WTC11 (cell line): Measurements from ENCODE around the gene HLTF. TPM values are rescaled to one million over a fixed set of nuclear protein-coding genes. Genes with fewer than 3 reads are reported as not detected.
A peak's percentile ranks its signal among the peaks of the same experiment; 100 is the strongest.

Source experiments
- ATAC-seq: fragments of 200-7000 bp; cut with Tn5 transposase; 2 replicates; pipeline ENCODE4 v1.10.0; 2021; ENCODE audit warnings: mild to moderate bottlenecking, moderate library complexity
- CTCF ChIA-PET: fragments of 300-600 bp; sonication (Branson Sonifier 250); formaldehyde crosslinking; loops from one replicate; lab custom pipeline; 2021; ENCODE audit warnings: antibody characterized with exemption; lab: Charles Lee
- POLR2A ChIA-PET: fragments of 350-600 bp; sonication (Branson Sonifier 250); formaldehyde crosslinking; loops from one replicate; lab custom pipeline; 2021; ENCODE audit warnings: antibody characterized with exemption; lab: Charles Lee
- DNase-seq: peaks from one replicate; pipeline ENCODE4 v3.0.0; 2021; ENCODE audit warnings: low spot score
- H3K27ac Mint-ChIP-seq: 2 replicates; pipeline ENCODE4 v1.8.0; 2021; ENCODE audit warnings: mixed read lengths
- H3K27me3 Mint-ChIP-seq: 2 replicates; pipeline ENCODE4 v1.8.0; 2021; ENCODE audit warnings: low read depth, mild to moderate bottlenecking, moderate library complexity, mixed read lengths
- H3K36me3 Mint-ChIP-seq: 2 replicates; pipeline ENCODE4 v1.8.0; 2021; ENCODE audit warnings: mixed read lengths
- H3K4me1 Mint-ChIP-seq: 2 replicates; pipeline ENCODE4 v1.8.0; 2022; ENCODE audit warnings: mixed read lengths
- H3K4me3 Mint-ChIP-seq: 2 replicates; pipeline ENCODE4 v1.8.0; 2021; ENCODE audit warnings: mild to moderate bottlenecking, moderate library complexity, mixed read lengths
- H3K9me3 Mint-ChIP-seq: 2 replicates; pipeline ENCODE4 v1.8.0; 2021; ENCODE audit warnings: mixed read lengths
- CBFB ChIP-seq: sonication (generic); formaldehyde crosslinking; IDR thresholded peaks from 2 replicates; pipeline ENCODE4 v1.8.1; 2022; ENCODE audit warnings: mild to moderate bottlenecking, low read depth, missing genetic modification reagents
- ELF4 ChIP-seq: sonication (generic); formaldehyde crosslinking; IDR thresholded peaks from 2 replicates; pipeline ENCODE4 v1.8.1; 2022; ENCODE audit warnings: low read depth, mild to moderate bottlenecking, moderate library complexity, missing genetic modification reagents
- ESRRA ChIP-seq: sonication (generic); formaldehyde crosslinking; IDR thresholded peaks from 2 replicates; pipeline ENCODE4 v1.8.1; 2022; ENCODE audit warnings: mild to moderate bottlenecking, missing genetic modification reagents, borderline replicate concordance
- FOXJ3 ChIP-seq: sonication (generic); formaldehyde crosslinking; IDR thresholded peaks from 2 replicates; pipeline ENCODE4 v1.9.0; 2021; ENCODE audit warnings: missing genetic modification reagents, mild to moderate bottlenecking, borderline replicate concordance
- FOXK1 ChIP-seq: sonication (generic); formaldehyde crosslinking; IDR thresholded peaks from 2 replicates; pipeline ENCODE4 v1.8.0; 2022; ENCODE audit warnings: mild to moderate bottlenecking, moderate library complexity, missing genetic modification reagents
- FOXP1 ChIP-seq: sonication (generic); formaldehyde crosslinking; IDR thresholded peaks from 2 replicates; pipeline ENCODE4 v1.8.0; 2022; ENCODE audit warnings: missing genetic modification reagents, mild to moderate bottlenecking, moderate library complexity, borderline replicate concordance
- GTF2I ChIP-seq: fragments of 250-450 bp; sonication (Bioruptor Pico); conservative IDR thresholded peaks from 2 replicates; pipeline ENCODE4 v1.4.0; 2021; ENCODE audit warnings: mild to moderate bottlenecking
- NFE2L1 ChIP-seq: sonication (generic); formaldehyde crosslinking; IDR thresholded peaks from 2 replicates; pipeline ENCODE4 v1.8.1; 2023; ENCODE audit warnings: missing genetic modification reagents
- NFYB ChIP-seq: sonication (generic); formaldehyde crosslinking; conservative IDR thresholded peaks from 2 replicates; pipeline ENCODE4 v1.8.0; 2022; ENCODE audit warnings: low read depth, missing genetic modification reagents
- NR2C2 ChIP-seq: sonication (generic); formaldehyde crosslinking; IDR thresholded peaks from 2 replicates; pipeline ENCODE4 v1.8.0; 2022; ENCODE audit warnings: mild to moderate bottlenecking, missing genetic modification reagents
- OVOL2 ChIP-seq: fragments of 250-450 bp; sonication (Bioruptor Pico); IDR thresholded peaks from 2 replicates; pipeline ENCODE4 v1.9.0; 2021; ENCODE audit warnings: mild to moderate bottlenecking, borderline replicate concordance
- PRRX2 ChIP-seq: fragments of 250-450 bp; sonication (Bioruptor Pico); IDR thresholded peaks from 2 replicates; pipeline ENCODE4 v1.8.0; 2021; ENCODE audit warnings: mild to moderate bottlenecking
- SMAD3 ChIP-seq: sonication (generic); formaldehyde crosslinking; IDR thresholded peaks from 2 replicates; pipeline ENCODE4 v1.8.0; 2022; ENCODE audit warnings: missing genetic modification reagents, mild to moderate bottlenecking, borderline replicate concordance
- TCF7 ChIP-seq: sonication (generic); formaldehyde crosslinking; IDR thresholded peaks from 2 replicates; pipeline ENCODE4 v1.8.0; 2022; ENCODE audit warnings: mild to moderate bottlenecking, low read depth, missing genetic modification reagents, moderate library complexity
- TEAD4 ChIP-seq: sonication (generic); formaldehyde crosslinking; IDR thresholded peaks from 2 replicates; pipeline ENCODE4 v1.8.0; 2022; ENCODE audit warnings: mild to moderate bottlenecking, missing genetic modification reagents
- ZNF138 ChIP-seq: sonication (generic); formaldehyde crosslinking; conservative IDR thresholded peaks from 2 replicates; pipeline ENCODE4 v1.8.1; 2022; ENCODE audit warnings: mild to moderate bottlenecking, moderate library complexity, missing genetic modification reagents
- ZNF219 ChIP-seq: sonication (generic); formaldehyde crosslinking; IDR thresholded peaks from 2 replicates; pipeline ENCODE4 v1.8.0; 2023; ENCODE audit warnings: missing genetic modification reagents, mild to moderate bottlenecking, borderline replicate concordance
- ZNF263 ChIP-seq: sonication (generic); formaldehyde crosslinking; IDR thresholded peaks from 2 replicates; pipeline ENCODE4 v1.8.1; 2022; ENCODE audit warnings: low read depth, mild to moderate bottlenecking, moderate library complexity, missing genetic modification reagents
- ZNF416 ChIP-seq: fragments of 250-450 bp; sonication (Bioruptor Pico); IDR thresholded peaks from 2 replicates; pipeline ENCODE4 v1.9.0; 2021; ENCODE audit warnings: mild to moderate bottlenecking, inconsistent platforms
- total RNA-seq: library from RNA; stranded (reverse); gene quantifications from 3 replicates; pipeline ENCODE4 v1.2.3, GENCODE V29; 2021
- TF ChIP-seq, protein P1 (sequence below): sonication (generic); formaldehyde crosslinking; IDR thresholded peaks from 2 replicates; pipeline ENCODE4 v1.8.0; 2022; ENCODE audit warnings: mild to moderate bottlenecking, missing genetic modification reagents
- TF ChIP-seq, protein P2 (sequence below): sonication (generic); formaldehyde crosslinking; IDR thresholded peaks from 2 replicates; pipeline ENCODE4 v1.8.1; 2023; ENCODE audit warnings: mild to moderate bottlenecking, missing genetic modification reagents
- TF ChIP-seq, protein P3 (sequence below): fragments of 250-450 bp; sonication (Bioruptor Pico); IDR thresholded peaks from 2 replicates; pipeline ENCODE4 v1.8.0; 2021; ENCODE audit warnings: mild to moderate bottlenecking
- TF ChIP-seq, protein P4 (sequence below): fragments of 250-450 bp; sonication (Bioruptor Pico); IDR thresholded peaks from 2 replicates; pipeline ENCODE4 v1.9.0; 2021; ENCODE audit warnings: mild to moderate bottlenecking
- TF ChIP-seq, protein P5 (sequence below): sonication (generic); formaldehyde crosslinking; IDR thresholded peaks from 2 replicates; pipeline ENCODE4 v1.8.1; 2022; ENCODE audit warnings: mild to moderate bottlenecking, moderate library complexity, missing genetic modification reagents
- TF ChIP-seq, protein P6 (sequence below): sonication (generic); formaldehyde crosslinking; conservative IDR thresholded peaks from 2 replicates; pipeline ENCODE4 v1.8.1; 2022; ENCODE audit warnings: mild to moderate bottlenecking, missing genetic modification reagents
- TF ChIP-seq, protein P7 (sequence below): sonication (generic); formaldehyde crosslinking; IDR thresholded peaks from 2 replicates; pipeline ENCODE4 v1.8.1; 2022; ENCODE audit warnings: missing genetic modification reagents, borderline replicate concordance

Gene HLTF
- total RNA-seq, 1 experiment from 2014 or later, result 62.4 TPM

DNA sequence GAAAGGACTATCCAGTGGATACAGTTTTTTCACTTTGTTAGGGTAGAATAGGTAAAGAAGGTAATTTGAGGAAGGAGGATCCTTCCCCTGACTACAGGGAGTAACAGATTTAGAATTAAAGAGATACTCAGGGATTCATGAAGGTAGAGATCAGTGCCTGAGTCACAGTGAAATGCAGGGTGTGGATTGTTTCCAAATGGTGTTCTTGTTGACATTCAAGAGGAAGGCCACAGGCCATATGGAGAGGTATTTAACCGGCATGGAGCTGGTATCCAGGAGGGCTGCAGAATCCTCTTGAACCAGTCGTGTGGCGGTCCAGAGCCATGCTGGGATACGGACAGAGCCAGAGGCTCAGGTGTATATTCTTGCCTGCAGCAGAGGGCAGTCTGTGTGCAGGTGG is 66.8 kb downstream of the HLTF start (continued):
- TF ChIP-seq, protein P1, sequence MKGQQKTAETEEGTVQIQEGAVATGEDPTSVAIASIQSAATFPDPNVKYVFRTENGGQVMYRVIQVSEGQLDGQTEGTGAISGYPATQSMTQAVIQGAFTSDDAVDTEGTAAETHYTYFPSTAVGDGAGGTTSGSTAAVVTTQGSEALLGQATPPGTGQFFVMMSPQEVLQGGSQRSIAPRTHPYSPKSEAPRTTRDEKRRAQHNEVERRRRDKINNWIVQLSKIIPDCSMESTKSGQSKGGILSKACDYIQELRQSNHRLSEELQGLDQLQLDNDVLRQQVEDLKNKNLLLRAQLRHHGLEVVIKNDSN (CRISPR knock-in tag), result no peak
- no peak for TF ChIP-seq ZNF416 (CRISPR knock-in tag)
- no peak for TF ChIP-seq TCF7 (CRISPR knock-in tag)
- no peak for TF ChIP-seq ELF4
- TF ChIP-seq TEAD4 (CRISPR knock-in tag), result no peak
- no peak for TF ChIP-seq GTF2I (CRISPR knock-in tag)
- TF ChIP-seq NR2C2 (CRISPR knock-in tag), result no peak
- no peak for TF ChIP-seq ZNF219
- no peak for TF ChIP-seq ZNF138 (CRISPR knock-in tag)
- TF ChIP-seq, protein P2, sequence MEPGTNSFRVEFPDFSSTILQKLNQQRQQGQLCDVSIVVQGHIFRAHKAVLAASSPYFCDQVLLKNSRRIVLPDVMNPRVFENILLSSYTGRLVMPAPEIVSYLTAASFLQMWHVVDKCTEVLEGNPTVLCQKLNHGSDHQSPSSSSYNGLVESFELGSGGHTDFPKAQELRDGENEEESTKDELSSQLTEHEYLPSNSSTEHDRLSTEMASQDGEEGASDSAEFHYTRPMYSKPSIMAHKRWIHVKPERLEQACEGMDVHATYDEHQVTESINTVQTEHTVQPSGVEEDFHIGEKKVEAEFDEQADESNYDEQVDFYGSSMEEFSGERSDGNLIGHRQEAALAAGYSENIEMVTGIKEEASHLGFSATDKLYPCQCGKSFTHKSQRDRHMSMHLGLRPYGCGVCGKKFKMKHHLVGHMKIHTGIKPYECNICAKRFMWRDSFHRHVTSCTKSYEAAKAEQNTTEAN (CRISPR knock-in tag), result no peak
- TF ChIP-seq, protein P3, sequence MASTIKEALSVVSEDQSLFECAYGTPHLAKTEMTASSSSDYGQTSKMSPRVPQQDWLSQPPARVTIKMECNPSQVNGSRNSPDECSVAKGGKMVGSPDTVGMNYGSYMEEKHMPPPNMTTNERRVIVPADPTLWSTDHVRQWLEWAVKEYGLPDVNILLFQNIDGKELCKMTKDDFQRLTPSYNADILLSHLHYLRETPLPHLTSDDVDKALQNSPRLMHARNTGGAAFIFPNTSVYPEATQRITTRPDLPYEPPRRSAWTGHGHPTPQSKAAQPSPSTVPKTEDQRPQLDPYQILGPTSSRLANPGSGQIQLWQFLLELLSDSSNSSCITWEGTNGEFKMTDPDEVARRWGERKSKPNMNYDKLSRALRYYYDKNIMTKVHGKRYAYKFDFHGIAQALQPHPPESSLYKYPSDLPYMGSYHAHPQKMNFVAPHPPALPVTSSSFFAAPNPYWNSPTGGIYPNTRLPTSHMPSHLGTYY (CRISPR knock-in tag), result no peak
- TF ChIP-seq ZNF263, result no peak

DNA sequence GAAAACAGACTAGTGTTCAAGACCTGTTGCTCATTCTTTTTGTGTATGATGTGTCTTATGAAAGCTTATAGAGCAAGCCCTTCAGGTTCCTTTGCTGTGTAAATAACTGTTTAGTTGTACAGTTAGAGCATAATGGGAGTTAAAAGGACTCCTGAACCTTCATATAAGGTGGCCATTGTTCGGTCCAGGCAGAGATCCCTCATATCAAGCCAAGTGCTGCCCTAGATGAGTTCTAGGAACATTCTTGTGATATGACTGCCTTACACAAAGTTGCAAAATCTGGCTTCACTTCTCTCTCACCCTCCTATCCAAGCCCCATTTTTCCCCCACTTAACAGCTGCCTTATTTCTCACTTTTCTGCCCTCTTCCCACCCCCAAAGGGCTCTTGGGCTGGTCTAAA is 68.1 kb downstream of the HLTF start:
- no peak for DNase-seq
- Mint-ChIP-seq H3K4me1 (peaks cover 64% of the 10 kb centered on the region), H3K27me3 (no peaks in the 10 kb centered on the region)
- POLR2A ChIA-PET, result no interaction called here
- TF ChIP-seq, protein P4, sequence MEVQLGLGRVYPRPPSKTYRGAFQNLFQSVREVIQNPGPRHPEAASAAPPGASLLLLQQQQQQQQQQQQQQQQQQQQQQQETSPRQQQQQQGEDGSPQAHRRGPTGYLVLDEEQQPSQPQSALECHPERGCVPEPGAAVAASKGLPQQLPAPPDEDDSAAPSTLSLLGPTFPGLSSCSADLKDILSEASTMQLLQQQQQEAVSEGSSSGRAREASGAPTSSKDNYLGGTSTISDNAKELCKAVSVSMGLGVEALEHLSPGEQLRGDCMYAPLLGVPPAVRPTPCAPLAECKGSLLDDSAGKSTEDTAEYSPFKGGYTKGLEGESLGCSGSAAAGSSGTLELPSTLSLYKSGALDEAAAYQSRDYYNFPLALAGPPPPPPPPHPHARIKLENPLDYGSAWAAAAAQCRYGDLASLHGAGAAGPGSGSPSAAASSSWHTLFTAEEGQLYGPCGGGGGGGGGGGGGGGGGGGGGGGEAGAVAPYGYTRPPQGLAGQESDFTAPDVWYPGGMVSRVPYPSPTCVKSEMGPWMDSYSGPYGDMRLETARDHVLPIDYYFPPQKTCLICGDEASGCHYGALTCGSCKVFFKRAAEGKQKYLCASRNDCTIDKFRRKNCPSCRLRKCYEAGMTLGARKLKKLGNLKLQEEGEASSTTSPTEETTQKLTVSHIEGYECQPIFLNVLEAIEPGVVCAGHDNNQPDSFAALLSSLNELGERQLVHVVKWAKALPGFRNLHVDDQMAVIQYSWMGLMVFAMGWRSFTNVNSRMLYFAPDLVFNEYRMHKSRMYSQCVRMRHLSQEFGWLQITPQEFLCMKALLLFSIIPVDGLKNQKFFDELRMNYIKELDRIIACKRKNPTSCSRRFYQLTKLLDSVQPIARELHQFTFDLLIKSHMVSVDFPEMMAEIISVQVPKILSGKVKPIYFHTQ (CRISPR knock-in tag), result no peak
- no peak for TF ChIP-seq FOXJ3
- TF ChIP-seq ZNF219, result no peak
- TF ChIP-seq NFE2L1, result no peak
- TF ChIP-seq, all 79 proteins: peak for 0
- H3K27ac Mint-ChIP-seq, result peak overlapping the region; percentile 25; the same call in 1 of the 2 replicates
- no peak overlapping the region for H3K4me3 Mint-ChIP-seq
- H3K9me3 Mint-ChIP-seq, result no peaks in the 10 kb centered on the region; the same call in 1 of the 2 replicates
- peaks cover 28% of the 10 kb centered on the region for H3K36me3 Mint-ChIP-seq
- ATAC-seq, result no peak
- CTCF ChIA-PET, result no interaction called here

DNA sequence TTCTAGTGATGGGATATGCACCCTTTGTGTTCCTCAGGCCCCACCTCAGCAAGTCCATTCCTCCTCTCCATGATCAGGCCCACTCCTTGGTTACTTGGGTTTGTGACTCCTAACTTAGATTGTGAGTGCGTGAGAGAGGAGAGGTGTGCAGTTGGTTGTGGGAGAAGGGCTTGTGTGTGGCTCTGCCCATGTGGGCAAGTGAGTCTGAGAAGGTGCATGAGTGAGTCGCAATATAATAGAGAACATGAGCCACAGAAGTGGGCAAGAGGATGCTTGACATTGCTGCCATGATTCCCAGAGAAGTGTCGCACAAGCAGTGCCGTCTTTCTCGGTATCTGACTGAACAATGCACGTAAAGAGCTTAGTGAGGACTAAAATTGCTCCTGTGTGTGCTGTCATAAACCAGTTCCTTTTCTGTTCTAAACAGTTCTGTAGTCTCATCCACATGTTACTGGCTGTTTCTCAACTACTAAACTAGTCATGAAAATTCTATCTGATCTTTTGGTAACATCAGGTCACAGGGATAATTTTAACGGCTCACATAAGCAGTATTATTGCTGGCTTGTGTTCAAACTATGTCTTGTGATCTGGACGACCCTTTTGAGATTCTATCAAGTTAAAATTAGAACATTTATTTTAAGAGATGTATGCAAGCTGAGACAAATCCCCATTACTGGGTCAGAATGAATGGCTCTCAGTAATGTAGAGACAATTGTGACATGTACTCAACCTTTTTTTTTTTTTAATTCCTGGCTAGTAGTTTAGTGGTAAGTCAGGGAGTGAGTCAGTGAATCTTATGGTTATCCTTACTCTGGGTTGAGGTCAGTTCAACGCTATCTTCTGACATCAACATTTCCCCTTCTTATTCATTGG is 69.4 kb downstream of the HLTF start:
- POLR2A ChIA-PET, result interaction anchor here (0.6 kb wide), 1 partner anchor 460 kb away, joined by 3 read pairs; no protein-coding TSS in a partner anchor
- Mint-ChIP-seq H3K27me3 (no peaks in the 10 kb centered on the region), H3K27ac (peak overlapping the region; percentile 25; the same call in 1 of the 2 replicates), H3K4me3 (no peak overlapping the region), H3K36me3 (peaks cover 28% of the 10 kb centered on the region), H3K9me3 (no peaks in the 10 kb centered on the region), H3K4me1 (peaks cover 53% of the 10 kb centered on the region)
- DNase-seq, result no peak
- CTCF ChIA-PET, result no interaction called here
- ATAC-seq, result no peak
- TF ChIP-seq ESRRA (no peak), SMAD3 (CRISPR knock-in tag) (no peak), FOXK1 (CRISPR knock-in tag) (no peak), OVOL2 (CRISPR knock-in tag) (no peak), NFYB (CRISPR knock-in tag) (no peak), FOXP1 (CRISPR knock-in tag) (no peak), PRRX2 (CRISPR knock-in tag) (no peak), CBFB (CRISPR knock-in tag) (no peak)
- TF ChIP-seq, protein P5, sequence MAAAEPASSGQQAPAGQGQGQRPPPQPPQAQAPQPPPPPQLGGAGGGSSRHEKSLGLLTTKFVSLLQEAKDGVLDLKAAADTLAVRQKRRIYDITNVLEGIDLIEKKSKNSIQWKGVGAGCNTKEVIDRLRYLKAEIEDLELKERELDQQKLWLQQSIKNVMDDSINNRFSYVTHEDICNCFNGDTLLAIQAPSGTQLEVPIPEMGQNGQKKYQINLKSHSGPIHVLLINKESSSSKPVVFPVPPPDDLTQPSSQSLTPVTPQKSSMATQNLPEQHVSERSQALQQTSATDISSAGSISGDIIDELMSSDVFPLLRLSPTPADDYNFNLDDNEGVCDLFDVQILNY (CRISPR knock-in tag), result no peak
- TF ChIP-seq, protein P6, sequence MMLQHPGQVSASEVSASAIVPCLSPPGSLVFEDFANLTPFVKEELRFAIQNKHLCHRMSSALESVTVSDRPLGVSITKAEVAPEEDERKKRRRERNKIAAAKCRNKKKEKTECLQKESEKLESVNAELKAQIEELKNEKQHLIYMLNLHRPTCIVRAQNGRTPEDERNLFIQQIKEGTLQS (CRISPR knock-in tag), result no peak
- TF ChIP-seq, protein P7, sequence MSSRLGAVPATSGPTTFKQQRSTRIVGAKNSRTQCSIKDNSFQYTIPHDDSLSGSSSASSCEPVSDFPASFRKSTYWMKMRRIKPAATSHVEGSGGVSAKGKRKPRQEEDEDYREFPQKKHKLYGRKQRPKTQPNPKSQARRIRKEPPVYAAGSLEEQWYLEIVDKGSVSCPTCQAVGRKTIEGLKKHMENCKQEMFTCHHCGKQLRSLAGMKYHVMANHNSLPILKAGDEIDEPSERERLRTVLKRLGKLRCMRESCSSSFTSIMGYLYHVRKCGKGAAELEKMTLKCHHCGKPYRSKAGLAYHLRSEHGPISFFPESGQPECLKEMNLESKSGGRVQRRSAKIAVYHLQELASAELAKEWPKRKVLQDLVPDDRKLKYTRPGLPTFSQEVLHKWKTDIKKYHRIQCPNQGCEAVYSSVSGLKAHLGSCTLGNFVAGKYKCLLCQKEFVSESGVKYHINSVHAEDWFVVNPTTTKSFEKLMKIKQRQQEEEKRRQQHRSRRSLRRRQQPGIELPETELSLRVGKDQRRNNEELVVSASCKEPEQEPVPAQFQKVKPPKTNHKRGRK (CRISPR knock-in tag), result no peak
